ENCODE data around the gene NOD2.

The NOD2 gene

GRCh38 chr16:50694206-50694605 lies 800 bp downstream of the NOD2 start:
- no peak for DNase-seq (ENCODE audit: low read depth, low spot score)

DNA sequence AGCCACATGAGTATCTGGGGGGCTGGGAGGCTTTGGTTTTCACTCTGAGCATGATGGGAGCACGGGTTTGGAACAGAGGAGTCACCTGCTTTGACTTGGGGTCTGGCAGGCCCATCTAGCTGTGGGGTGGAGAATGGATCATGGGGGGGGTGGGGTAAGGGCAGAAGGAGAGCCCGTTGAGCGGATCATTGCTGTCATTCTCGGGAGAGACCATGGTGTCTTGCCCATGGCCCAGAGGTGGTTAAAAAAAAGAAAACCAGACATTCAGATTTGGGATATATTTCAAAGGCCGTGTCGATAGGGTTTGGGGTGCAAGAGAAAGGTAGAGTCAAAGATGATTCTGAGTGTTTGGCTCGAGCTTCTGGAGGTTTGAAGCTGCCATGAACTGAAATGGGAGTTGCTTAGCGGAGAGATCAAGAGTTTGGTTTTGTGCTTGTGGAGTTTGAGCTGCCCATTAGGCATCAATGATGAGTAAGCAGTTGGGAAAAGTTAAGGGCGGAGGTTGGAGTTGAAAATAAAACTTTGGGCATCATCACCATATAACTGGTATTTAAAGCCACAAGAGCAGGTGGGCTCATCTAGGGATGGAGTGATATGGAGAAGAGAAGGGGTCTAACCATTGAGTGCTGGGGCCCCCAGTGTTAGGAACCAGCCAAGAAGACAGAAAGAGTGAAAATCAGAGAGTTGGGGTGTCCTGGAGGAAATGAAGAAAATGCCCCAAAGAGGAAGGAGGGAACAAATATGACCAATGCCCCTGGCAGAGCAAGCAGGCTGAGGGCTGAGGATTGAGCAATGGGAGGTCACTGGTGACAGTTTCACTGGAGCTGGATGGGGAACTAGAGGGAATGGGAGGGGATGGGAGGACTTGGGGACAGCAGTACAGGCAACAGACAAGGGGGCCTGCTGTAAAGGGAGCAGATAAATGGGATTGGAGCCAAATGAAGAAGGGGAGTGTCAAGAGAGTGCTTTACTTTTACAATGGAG lies 1.9 kb downstream of the NOD2 start:
- DNase-seq (ENCODE audit: low read depth, low spot score): no peak

DNA sequence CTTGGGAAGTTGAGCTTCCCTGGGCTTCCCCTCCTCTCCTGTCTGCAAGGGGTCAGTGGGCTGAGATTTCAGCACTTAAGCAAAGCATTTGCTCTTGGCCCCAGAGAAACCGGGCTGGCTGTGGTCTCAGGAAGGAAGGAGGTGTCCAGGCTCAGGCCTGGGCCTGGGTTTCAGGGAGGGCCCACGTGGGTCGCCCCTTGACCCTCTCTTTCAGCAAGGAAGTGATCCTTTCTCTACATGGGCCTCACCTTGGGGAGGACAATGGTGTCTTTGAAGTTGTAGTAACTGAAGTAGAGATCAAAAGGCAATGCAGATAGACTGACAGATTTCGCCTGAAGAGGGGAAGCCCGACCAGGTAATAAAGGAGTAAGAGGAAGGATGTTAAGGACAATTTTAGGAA lies 2.7 kb downstream of the NOD2 start:
- no peak for DNase-seq (ENCODE audit: low read depth, low spot score)

GRCh38 chr16:50696575-50697420 lies 3.4 kb downstream of the NOD2 start:
- no peak for DNase-seq (ENCODE audit: low read depth, low spot score)

GRCh38 chr16:50697421-50697715 lies 4.0 kb downstream of the NOD2 start:
- DNase-seq (ENCODE audit: low read depth, low spot score): no peak

DNA sequence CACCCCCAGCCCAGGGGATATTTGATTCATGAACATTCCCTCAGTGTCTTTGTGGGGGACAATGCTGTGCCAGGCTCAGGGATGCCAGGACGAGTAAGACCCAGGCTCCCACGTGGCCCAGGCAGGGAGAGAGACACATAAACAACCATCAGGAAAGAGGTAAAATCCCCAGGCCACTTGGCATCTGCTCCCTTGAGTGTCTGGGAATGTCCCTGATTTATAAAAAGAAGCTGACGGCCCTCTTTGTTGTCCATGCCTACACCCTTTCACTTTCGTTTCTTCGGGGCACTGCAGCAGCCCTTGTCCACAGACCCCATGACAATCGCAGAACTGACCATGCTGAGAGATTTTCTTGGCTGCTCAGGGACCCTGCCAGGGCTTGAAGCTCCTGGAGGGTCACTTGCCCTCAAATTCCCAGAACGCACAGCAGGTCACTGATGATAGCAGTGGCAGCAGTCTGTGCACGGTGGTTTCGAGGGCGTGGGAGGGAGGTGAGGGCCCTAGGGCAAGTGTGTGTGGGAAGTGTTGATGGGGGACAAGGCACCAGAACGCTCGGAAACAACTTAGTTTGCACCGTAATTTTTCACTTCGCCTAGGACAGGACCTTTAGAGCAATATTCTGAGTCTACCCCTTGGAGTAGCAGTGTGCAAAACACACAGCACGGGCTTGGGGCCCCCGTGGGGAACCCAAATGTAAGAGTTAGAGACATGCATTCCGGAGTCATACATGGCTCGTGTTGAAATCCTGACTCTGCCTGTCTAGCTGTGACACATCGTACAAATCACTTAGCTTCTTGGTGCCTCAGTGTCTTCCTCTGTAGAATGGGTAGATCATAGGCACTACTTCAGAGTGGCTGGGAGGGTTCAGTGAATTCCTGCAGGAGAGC lies 4.7 kb downstream of the NOD2 start:
- DNase-seq (ENCODE audit: low read depth, low spot score): no peak

DNA sequence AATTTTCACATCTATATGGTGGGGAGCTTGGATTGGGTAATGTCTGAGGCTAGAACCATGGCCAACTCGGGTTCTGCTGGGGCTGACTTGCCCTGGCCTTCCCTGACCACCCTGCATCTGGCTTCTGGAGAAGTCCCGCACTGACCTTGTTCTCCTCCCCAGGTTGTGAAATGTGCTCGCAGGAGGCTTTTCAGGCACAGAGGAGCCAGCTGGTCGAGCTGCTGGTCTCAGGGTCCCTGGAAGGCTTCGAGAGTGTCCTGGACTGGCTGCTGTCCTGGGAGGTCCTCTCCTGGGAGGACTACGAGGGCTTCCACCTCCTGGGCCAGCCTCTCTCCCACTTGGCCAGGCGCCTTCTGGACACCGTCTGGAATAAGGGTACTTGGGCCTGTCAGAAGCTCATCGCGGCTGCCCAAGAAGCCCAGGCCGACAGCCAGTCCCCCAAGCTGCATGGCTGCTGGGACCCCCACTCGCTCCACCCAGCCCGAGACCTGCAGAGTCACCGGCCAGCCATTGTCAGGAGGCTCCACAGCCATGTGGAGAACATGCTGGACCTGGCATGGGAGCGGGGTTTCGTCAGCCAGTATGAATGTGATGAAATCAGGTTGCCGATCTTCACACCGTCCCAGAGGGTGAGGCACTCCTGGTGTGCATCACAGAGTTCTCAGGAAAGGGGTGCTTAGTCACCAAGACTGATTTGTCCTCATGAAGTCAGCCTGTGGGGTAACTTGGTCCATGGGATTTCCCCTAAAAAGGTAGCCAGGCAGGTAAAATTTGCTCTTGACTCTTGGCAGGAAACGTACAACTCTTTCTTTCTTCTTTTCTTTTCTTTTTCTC lies 6.1 kb downstream of the NOD2 start:
- DNase-seq (ENCODE audit: low read depth, low spot score): no peak

GRCh38 chr16:50702725-50703124 lies 9.3 kb downstream of the NOD2 start:
- no peak for DNase-seq (ENCODE audit: low read depth, low spot score)

DNA sequence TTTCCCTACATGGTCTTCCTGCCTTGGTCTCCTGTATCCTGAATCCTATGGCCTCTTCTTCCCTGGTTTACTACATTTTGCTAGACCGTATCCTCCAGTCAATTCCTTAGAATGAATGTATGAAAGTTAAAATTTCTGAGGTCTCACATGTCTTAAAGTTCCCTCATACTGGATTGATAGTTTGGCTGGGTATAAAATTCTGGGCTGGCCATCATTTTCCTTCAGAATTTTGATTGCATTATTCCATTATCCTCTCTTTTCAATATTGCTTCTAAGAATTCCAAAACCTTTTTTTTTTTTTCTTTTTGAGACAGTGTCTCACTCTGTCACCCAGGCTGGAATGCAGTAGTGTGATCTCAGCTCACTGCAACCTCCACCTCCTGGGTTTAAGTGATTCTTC lies 10.8 kb downstream of the NOD2 start:
- DNase-seq (ENCODE audit: low read depth, low spot score): no peak

- no peak for DNase-seq (ENCODE audit: low read depth, low spot score)
Observed at GRCh38 chr16:50705436-50706110, 12.2 kb downstream of the NOD2 start.

GRCh38 chr16:50706250-50706649 lies 12.8 kb downstream of the NOD2 start:
- no peak for DNase-seq (ENCODE audit: low read depth, low spot score)

GRCh38 chr16:50708373-50709060 lies 15.1 kb downstream of the NOD2 start:
- no peak for DNase-seq (ENCODE audit: low read depth, low spot score)

DNA sequence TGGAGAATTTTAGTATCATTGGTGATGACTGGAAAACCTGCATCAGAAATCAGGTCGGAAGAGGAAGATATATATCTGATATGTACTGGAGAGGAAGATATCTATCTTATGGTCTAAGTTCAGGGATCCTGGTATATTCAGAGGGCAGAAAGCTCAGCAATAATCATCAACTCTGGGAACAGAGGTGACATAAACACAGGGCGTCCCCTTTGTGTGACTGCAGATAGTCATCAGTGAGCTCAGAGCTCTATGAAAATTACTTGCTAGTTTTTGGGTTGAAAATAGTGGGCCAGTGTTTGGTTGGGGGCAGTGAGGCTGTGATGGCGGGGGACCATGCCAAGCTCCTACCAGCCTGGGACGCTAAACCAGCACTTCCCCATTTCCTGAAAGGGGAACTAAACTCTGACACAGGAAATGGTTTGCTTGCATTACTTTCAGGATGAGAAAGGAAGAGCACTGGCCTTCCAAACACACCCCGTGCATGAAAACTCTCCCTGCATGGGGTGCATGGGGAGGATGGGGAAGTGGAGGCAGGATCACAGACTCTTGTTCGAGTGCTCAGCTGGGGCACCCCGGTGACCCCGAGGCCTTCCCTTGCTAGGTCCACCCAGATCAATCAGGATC lies 15.8 kb downstream of the NOD2 start:
- DNase-seq (ENCODE audit: low read depth, low spot score): no peak

- no peak for DNase-seq (ENCODE audit: low read depth, low spot score)
Observed at GRCh38 chr16:50709980-50710379, 16.6 kb downstream of the NOD2 start.

DNA sequence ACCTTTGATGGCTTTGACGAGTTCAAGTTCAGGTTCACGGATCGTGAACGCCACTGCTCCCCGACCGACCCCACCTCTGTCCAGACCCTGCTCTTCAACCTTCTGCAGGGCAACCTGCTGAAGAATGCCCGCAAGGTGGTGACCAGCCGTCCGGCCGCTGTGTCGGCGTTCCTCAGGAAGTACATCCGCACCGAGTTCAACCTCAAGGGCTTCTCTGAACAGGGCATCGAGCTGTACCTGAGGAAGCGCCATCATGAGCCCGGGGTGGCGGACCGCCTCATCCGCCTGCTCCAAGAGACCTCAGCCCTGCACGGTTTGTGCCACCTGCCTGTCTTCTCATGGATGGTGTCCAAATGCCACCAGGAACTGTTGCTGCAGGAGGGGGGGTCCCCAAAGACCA lies 17.6 kb downstream of the NOD2 start:
- DNase-seq (ENCODE audit: low read depth, low spot score): no peak

DNA sequence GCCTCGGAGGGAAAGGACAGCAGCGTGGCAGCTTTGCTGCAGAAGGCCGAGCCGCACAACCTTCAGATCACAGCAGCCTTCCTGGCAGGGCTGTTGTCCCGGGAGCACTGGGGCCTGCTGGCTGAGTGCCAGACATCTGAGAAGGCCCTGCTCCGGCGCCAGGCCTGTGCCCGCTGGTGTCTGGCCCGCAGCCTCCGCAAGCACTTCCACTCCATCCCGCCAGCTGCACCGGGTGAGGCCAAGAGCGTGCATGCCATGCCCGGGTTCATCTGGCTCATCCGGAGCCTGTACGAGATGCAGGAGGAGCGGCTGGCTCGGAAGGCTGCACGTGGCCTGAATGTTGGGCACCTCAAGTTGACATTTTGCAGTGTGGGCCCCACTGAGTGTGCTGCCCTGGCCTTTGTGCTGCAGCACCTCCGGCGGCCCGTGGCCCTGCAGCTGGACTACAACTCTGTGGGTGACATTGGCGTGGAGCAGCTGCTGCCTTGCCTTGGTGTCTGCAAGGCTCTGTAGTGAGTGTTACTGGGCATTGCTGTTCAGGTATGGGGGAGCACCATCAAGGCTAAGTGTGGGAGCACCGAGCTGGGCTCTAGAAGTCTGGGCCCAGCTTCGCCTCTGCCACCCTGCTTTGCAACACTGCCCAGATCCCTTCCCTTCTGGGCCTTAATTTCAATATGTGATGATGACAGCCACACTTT lies 18.6 kb downstream of the NOD2 start:
- no peak for DNase-seq (ENCODE audit: low read depth, low spot score)

- DNase-seq (ENCODE audit: low read depth, low spot score): no peak
Observed at GRCh38 chr16:50712560-50712898, 19.1 kb downstream of the NOD2 start.

GRCh38 chr16:50712956-50713355 lies 19.6 kb downstream of the NOD2 start:
- DNase-seq (ENCODE audit: low read depth, low spot score): no peak

DNA sequence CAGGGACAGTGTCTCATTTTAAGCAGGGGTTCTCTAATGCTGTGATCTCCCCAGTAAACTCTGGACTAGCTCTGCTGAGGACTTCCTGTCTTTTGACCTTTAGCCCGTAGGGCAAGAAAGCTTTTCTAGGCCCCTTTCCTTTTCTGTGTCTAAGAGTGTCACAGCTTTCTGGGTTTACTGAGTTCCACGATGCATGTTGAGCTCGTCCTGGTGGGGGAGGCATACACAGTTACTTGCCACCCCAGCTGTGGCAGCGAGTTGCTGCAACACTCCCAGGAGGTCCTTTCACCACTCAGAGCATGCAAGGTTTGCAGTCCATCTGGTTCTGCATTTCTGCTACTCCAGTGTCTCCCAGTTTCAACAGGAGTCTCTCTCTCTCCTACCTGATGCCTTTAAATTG lies 23.7 kb downstream of the NOD2 start:
- no peak for DNase-seq (ENCODE audit: low read depth, low spot score)
